GM23248 (cell line): ENCODE data around the gene RELN. TPM values are rescaled to one million over a fixed set of nuclear protein-coding genes. Genes with fewer than 3 reads are reported as not detected.

Experiments used
- DNase-seq: peaks from one replicate; pipeline ENCODE4 v3.0.0-alpha.2; 2015
- H2AFZ ChIP-seq: fragments of 200-600 bp; sonication (generic); 2 replicates; pipeline ENCODE4 v1.6.1; 2016; ENCODE audit warnings: antibody characterized with exemption
- H3F3A ChIP-seq: fragments of 200-600 bp; sonication (generic); 2 replicates; pipeline ENCODE4 v1.6.1; 2016; ENCODE audit warnings: mild to moderate bottlenecking, antibody characterized with exemption, mixed run types; ENCODE audit not compliant: insufficient read depth
- H3K27ac ChIP-seq: fragments of 200-600 bp; sonication (generic); 2 replicates; pipeline ENCODE4 v1.5.1; 2016; ENCODE audit warnings: mild to moderate bottlenecking
- H3K27me3 ChIP-seq: fragments of 200-600 bp; sonication (generic); replicated peaks from 2 replicates; pipeline ENCODE4 v1.6.1; 2016; ENCODE audit warnings: mild to moderate bottlenecking; ENCODE audit not compliant: insufficient read depth
- H3K36me3 ChIP-seq: fragments of 200-600 bp; sonication (generic); 2 replicates; pipeline ENCODE4 v1.6.1; 2016; ENCODE audit warnings: low read depth, mild to moderate bottlenecking
- H3K4me1 ChIP-seq: fragments of 200-600 bp; sonication (generic); 2 replicates; pipeline ENCODE4 v1.6.1; 2016; ENCODE audit warnings: mild to moderate bottlenecking; ENCODE audit not compliant: insufficient read depth
- H3K4me2 ChIP-seq: fragments of 200-600 bp; sonication (generic); one replicate; pipeline ENCODE4 v1.6.1; 2016; ENCODE audit warnings: mild to moderate bottlenecking; ENCODE audit not compliant: unreplicated experiment
- H3K4me3 ChIP-seq: fragments of 200-600 bp; sonication (generic); 2 replicates; pipeline ENCODE4 v1.5.1; 2016; ENCODE audit warnings: mild to moderate bottlenecking
- H3K79me2 ChIP-seq: fragments of 200-600 bp; sonication (generic); 2 replicates; pipeline ENCODE4 v1.6.1; 2016; ENCODE audit warnings: mild to moderate bottlenecking; ENCODE audit not compliant: insufficient read depth
- H3K9ac ChIP-seq: fragments of 200-600 bp; sonication (generic); 2 replicates; pipeline ENCODE4 v1.6.1; 2016; ENCODE audit warnings: mild to moderate bottlenecking
- H3K9me2 ChIP-seq: fragments of 200-600 bp; sonication (generic); 2 replicates; pipeline ENCODE4 v1.6.1; 2016; ENCODE audit warnings: mixed run types, mild to moderate bottlenecking, moderate library complexity; ENCODE audit not compliant: insufficient read depth
- H3K9me3 ChIP-seq: fragments of 200-600 bp; sonication (generic); one replicate; pipeline ENCODE4 v1.6.1; 2017; ENCODE audit warnings: low read depth
- H4K20me1 ChIP-seq: fragments of 200-600 bp; sonication (generic); 2 replicates; pipeline ENCODE4 v1.6.0; 2016; ENCODE audit not compliant: insufficient read depth
- EZH2 ChIP-seq: fragments of 200-600 bp; sonication (generic); IDR thresholded peaks from 2 replicates; pipeline ENCODE4 v1.6.1; 2018; ENCODE audit warnings: antibody characterized with exemption, mild to moderate bottlenecking; ENCODE audit not compliant: insufficient read depth, poor library complexity, severe bottlenecking
- EZH2phosphoT487 ChIP-seq: fragments of 200-600 bp; sonication (generic); IDR thresholded peaks from 2 replicates; pipeline ENCODE4 v1.6.1; 2018; ENCODE audit warnings: antibody characterized with exemption, moderate library complexity, mild to moderate bottlenecking, low read depth; ENCODE audit not compliant: insufficient read depth
- WGBS, 2 experiments: methylation state at CpG; one replicate each; pipeline ENCODE4 v1.1.6; 2015 to 2017; ENCODE audit warnings: low lambda C conversion rate in 2 of 2, low coverage in 1 of 2; ENCODE audit errors: missing lambda C conversion rate in 2 of 2; 5-methylcytosine and 5-hydroxymethylcytosine counted together
- in situ Hi-C: fragments of 300-500 bp; cut with MboI; formaldehyde crosslinking; loops from 2 replicates; pipeline ENCODE4 v1.15.0; 2020
- polyA plus RNA-seq: library from polyadenylated mRNA; unstranded; fragments of >200 nt; fragmentation: Nextera tagmentation; extraction: Ambion mirVana; gene quantifications from 2 replicates; pipeline ENCODE4 v1.2.1, GENCODE V29; 2016
- total RNA-seq: library from RNA; depleted of rRNA; stranded (reverse); fragments of >200 nt; shearing (Covaris generic); gene quantifications from 2 replicates; pipeline ENCODE4 v1.2.3, GENCODE V29; 2014

RELN gene
- total and polyA plus RNA-seq, 2 experiments from 2014 or later: 0.76 to 0.97 TPM

DNA sequence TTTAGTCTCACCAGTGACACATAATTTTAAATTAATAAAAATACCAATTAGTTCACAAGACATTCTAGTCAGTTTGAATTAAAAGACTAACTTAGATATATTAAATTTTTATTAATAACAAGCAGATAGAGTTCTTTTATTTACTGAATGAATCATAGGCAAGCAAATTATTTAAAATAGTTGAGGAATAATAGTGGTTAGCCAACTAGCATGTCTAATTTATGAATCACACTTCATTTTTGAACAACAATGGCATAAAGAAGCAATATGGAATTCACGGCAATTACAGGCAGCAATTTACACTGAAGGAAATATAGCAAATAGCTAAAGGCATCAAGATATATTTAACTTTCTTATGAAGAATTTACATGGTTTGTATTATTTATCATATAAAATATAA is 356.5 kb downstream of the RELN start:
- DNase-seq: peak; percentile 62
- WGBS, 2 experiments: 24 to 39% methylated on average over 1 of the region's 1 CpG
- H3K27ac ChIP-seq: no peak overlapping the region
- no peaks in the 10 kb centered on the region for H3K27me3 ChIP-seq
- H3K4me3 ChIP-seq: no peak overlapping the region
- H2AFZ ChIP-seq: no peak overlapping the region
- H3F3A ChIP-seq: peaks cover 21% of the 10 kb centered on the region
- no peaks in the 10 kb centered on the region for H3K79me2 ChIP-seq
- H3K9ac ChIP-seq: no peak overlapping the region
- peaks cover 43% of the 10 kb centered on the region for H3K4me1 ChIP-seq
- no peaks in the 10 kb centered on the region for H3K9me3 ChIP-seq
- no peaks in the 10 kb centered on the region for H4K20me1 ChIP-seq
- peak overlapping the region; percentile 46 for H3K4me2 ChIP-seq
- no peaks in the 10 kb centered on the region; the same call in 1 of the 2 replicates for H3K9me2 ChIP-seq
- TF ChIP-seq EZH2phosphoT487 (no peak), EZH2 (no peak)
- in situ Hi-C loops: no loop called here
- no peaks in the 10 kb centered on the region for H3K36me3 ChIP-seq

DNA sequence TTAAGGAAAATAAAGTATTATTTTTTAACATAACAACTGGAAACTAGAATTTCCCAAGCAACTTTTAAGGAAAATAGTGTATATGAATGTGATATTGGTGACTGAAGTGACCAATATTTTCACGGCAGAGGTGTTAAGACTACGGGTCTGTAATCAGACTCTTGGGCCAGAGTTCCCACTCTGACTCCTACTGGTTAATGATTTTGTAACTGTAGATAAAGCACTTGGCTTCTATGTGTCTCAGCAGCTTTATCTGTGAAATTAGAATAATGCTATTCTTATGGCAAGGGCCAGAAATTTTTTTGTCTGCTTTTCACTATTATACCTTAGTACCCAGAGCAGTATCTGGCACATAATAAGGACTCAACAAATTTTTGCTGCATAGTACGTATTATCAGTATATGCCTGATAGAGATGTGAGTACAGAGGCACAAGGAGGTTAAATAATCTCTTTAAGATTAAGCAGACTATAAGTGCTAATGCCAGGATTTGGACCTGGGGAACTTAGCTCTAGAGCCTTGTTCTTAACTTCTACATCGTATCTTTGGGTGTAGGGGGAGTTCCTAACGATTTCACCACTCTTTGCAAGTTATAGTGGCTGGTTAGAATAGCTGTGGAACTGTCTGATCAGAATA is 357.3 kb downstream of the RELN start:
- Histone ChIP-seq H3K4me3 (no peak overlapping the region), H3K9ac (no peak overlapping the region), H3K4me2 (peak overlapping the region; percentile 46), H3K9me3 (no peaks in the 10 kb centered on the region), H3K27me3 (no peaks in the 10 kb centered on the region), H3K79me2 (no peaks in the 10 kb centered on the region), H3K27ac (no peak overlapping the region), H2AFZ (no peak overlapping the region), H3K9me2 (no peaks in the 10 kb centered on the region; the same call in 1 of the 2 replicates), H3K36me3 (no peaks in the 10 kb centered on the region), H3K4me1 (peaks cover 41% of the 10 kb centered on the region), H4K20me1 (no peaks in the 10 kb centered on the region), H3F3A (peaks cover 14% of the 10 kb centered on the region)
- TF ChIP-seq EZH2phosphoT487: no peak
- no peak for TF ChIP-seq EZH2
- DNase-seq: no peak
- in situ Hi-C loops: no loop called here
- WGBS, 2 experiments: 79% methylated on average over 5 of the region's 5 CpGs

GRCh38 chr7:103630318-103630717 is 359.1 kb downstream of the RELN start:
- peak; percentile 64 for DNase-seq
- peaks cover 2% of the 10 kb centered on the region for H3K9me3 ChIP-seq
- H3K9ac ChIP-seq: no peak overlapping the region
- H3K36me3 ChIP-seq: no peaks in the 10 kb centered on the region
- H3K4me2 ChIP-seq: no peak overlapping the region
- no peak overlapping the region for H3K27ac ChIP-seq
- WGBS, 2 experiments: 98 to 100% methylated on average over 2 of the region's 2 CpGs
- TF ChIP-seq EZH2 (no peak), EZH2phosphoT487 (no peak)
- no peaks in the 10 kb centered on the region; the same call in 1 of the 2 replicates for H3K9me2 ChIP-seq
- H3K79me2 ChIP-seq: no peaks in the 10 kb centered on the region
- H3K4me3 ChIP-seq: no peak overlapping the region
- H4K20me1 ChIP-seq: no peaks in the 10 kb centered on the region
- no peaks in the 10 kb centered on the region for H3F3A ChIP-seq
- peak overlapping the region; percentile 49; the same call in 1 of the 2 replicates for H2AFZ ChIP-seq
- in situ Hi-C loops: no loop called here
- H3K4me1 ChIP-seq: peaks cover 36% of the 10 kb centered on the region
- no peaks in the 10 kb centered on the region for H3K27me3 ChIP-seq

DNA sequence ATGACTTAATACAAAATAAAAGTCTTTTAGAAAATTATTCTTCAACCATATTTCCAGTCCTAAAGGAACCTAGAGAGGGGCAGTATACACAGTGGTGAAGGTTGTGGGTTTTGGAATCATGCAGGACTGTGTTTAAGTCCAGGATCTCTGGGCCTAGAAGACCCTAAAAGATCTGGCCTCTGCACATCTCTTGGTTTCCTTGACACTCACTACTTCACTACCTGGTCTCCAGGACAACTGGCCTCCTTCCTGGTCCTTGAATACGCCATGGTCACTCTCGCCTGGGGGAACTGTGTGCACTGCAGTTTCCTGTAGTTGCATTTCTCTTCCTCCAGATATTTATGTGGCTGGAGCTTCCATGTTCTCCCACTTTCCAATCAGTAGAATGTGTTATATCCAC is 360.7 kb downstream of the RELN start:
- Histone ChIP-seq H3K27me3 (no peaks in the 10 kb centered on the region), H3K36me3 (no peaks in the 10 kb centered on the region), H4K20me1 (no peaks in the 10 kb centered on the region), H3K79me2 (no peaks in the 10 kb centered on the region), H3K4me3 (no peak overlapping the region), H3K27ac (no peak overlapping the region), H3K9me3 (peaks cover 2% of the 10 kb centered on the region), H3K9ac (no peak overlapping the region), H3K4me2 (no peak overlapping the region), H2AFZ (no peak overlapping the region), H3F3A (no peaks in the 10 kb centered on the region), H3K9me2 (no peaks in the 10 kb centered on the region; the same call in 1 of the 2 replicates), H3K4me1 (peaks cover 31% of the 10 kb centered on the region)
- 97 to 100% methylated on average over 2 of the region's 2 CpGs for WGBS, 2 experiments
- in situ Hi-C loops: no loop called here
- TF ChIP-seq EZH2: no peak
- TF ChIP-seq EZH2phosphoT487: no peak
- no peak for DNase-seq
